Measurements from ENCODE around the gene XYLT1.
"Not testable (repeated sequence)": the region's sequence is repeated elsewhere in the genome, so short reads cannot be mapped to it uniquely, and the experiment has no call there.

XYLT1 gene

GRCh38 chr16:17343728-17344127 is 127.0 kb downstream of the XYLT1 start:
- H3K4me1 ChIP-seq (ENCODE audit: control insufficient read depth, insufficient read depth, low read length) = no peaks in the 10 kb centered on the region
- H3K9ac ChIP-seq (ENCODE audit: low read depth, low read length) = no peak overlapping the region
- H3K9me3 ChIP-seq (ENCODE audit: control insufficient read depth, insufficient read depth, low read length) = no peaks in the 10 kb centered on the region
- H3K4me3 ChIP-seq (ENCODE audit: low read depth, low read length) = no peak overlapping the region
- no peaks in the 10 kb centered on the region for H3K27me3 ChIP-seq (ENCODE audit: control insufficient read depth, insufficient read depth, low read length)
- no peaks in the 10 kb centered on the region for H3K36me3 ChIP-seq (ENCODE audit: control insufficient read depth, insufficient read depth, low read length)

GRCh38 chr16:17343028-17343427 is 127.7 kb downstream of the XYLT1 start:
- H3K9ac ChIP-seq (ENCODE audit: low read depth, low read length) = no peak overlapping the region
- H3K4me3 ChIP-seq (ENCODE audit: low read depth, low read length) = no peak overlapping the region
- H3K9me3 ChIP-seq (ENCODE audit: control insufficient read depth, insufficient read depth, low read length) = no peaks in the 10 kb centered on the region
- no peaks in the 10 kb centered on the region for H3K4me1 ChIP-seq (ENCODE audit: control insufficient read depth, insufficient read depth, low read length)
- no peaks in the 10 kb centered on the region for H3K36me3 ChIP-seq (ENCODE audit: control insufficient read depth, insufficient read depth, low read length)
- no peaks in the 10 kb centered on the region for H3K27me3 ChIP-seq (ENCODE audit: control insufficient read depth, insufficient read depth, low read length)

- Histone ChIP-seq H3K4me1 (ENCODE audit: control insufficient read depth, insufficient read depth, low read length) (no peaks in the 10 kb centered on the region), H3K36me3 (ENCODE audit: control insufficient read depth, insufficient read depth, low read length) (no peaks in the 10 kb centered on the region), H3K4me3 (ENCODE audit: low read depth, low read length) (no peak overlapping the region), H3K27me3 (ENCODE audit: control insufficient read depth, insufficient read depth, low read length) (no peaks in the 10 kb centered on the region), H3K9ac (ENCODE audit: low read depth, low read length) (no peak overlapping the region), H3K9me3 (ENCODE audit: control insufficient read depth, insufficient read depth, low read length) (no peaks in the 10 kb centered on the region)
These were observed 128.7 kb downstream of the XYLT1 start for GRCh38 chr16:17342031-17342430.

GRCh38 chr16:17340804-17341203 is 130.0 kb downstream of the XYLT1 start:
- no peaks in the 10 kb centered on the region for H3K9me3 ChIP-seq (ENCODE audit: control insufficient read depth, insufficient read depth, low read length)
- H3K27me3 ChIP-seq (ENCODE audit: control insufficient read depth, insufficient read depth, low read length) = no peaks in the 10 kb centered on the region

DNA sequence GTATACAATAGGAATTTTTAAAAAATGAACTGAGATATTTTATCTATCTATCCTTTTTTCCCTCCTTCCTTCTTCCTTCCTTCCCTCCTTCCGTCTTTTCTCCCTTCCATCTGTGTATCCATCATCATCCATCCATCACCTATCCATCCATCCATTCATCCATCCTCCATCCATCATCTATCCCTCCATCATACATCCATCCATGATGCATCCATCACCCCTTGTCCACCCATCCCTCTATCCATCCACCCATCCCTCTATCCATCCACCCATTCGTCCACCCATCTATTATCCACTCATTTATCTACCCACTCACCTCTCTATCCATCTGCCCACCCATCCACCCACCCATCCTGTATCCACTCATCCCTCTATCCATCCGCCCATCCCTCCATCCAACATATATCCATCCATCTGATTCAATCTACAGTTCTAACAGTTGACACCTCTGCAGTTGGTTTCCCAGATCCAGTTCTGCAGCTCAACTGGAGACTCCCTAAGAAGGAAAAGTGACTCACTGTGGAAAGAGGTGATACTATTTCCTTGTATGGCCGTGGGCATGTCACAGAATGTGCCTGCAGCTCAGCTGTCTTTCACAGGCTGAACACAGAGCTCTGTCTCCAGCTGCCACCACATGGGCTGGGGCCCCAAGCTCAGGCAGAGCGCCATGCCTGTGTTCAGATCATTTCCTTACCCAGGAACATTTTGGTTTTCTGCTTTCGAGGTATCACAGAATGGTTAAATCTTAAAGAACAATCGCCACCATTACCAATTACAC is 130.8 kb downstream of the XYLT1 start:
- H3K4me1 ChIP-seq (ENCODE audit: control insufficient read depth, insufficient read depth, low read length) = no peaks in the 10 kb centered on the region
- no peaks in the 10 kb centered on the region for H3K27me3 ChIP-seq (ENCODE audit: control insufficient read depth, insufficient read depth, low read length)

More at GRCh38 chr16:17340804-17341203, 130.0 kb downstream of the XYLT1 start:
- no peak overlapping the region for H3K9ac ChIP-seq (ENCODE audit: low read depth, low read length)
- no peak overlapping the region for H3K4me3 ChIP-seq (ENCODE audit: low read depth, low read length)
- no peaks in the 10 kb centered on the region for H3K36me3 ChIP-seq (ENCODE audit: control insufficient read depth, insufficient read depth, low read length)
- H3K4me1 ChIP-seq (ENCODE audit: control insufficient read depth, insufficient read depth, low read length) = no peaks in the 10 kb centered on the region

DNA sequence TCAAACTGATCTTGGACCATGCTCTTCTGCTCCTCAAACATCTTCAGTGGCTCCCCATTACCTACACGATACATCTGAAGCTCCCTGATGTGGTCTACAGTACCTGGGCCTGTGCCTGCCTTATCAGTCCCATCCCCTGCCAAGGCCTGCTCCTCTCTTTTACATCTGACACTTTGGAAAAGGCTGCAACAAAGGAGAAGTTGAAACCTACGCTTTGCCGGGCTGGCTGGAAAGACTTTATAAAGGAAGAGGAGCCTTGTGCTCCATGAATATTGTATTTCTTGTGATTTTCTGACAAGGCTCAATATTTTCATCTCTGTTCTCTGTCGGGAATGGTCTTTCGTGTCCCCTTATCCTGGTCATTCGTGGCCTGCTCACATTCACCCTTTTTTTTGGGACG is 132.5 kb downstream of the XYLT1 start:
- Histone ChIP-seq H3K27me3 (ENCODE audit: control insufficient read depth, insufficient read depth, low read length) (no peaks in the 10 kb centered on the region), H3K9ac (ENCODE audit: low read depth, low read length) (no peak overlapping the region), H3K36me3 (ENCODE audit: control insufficient read depth, insufficient read depth, low read length) (no peaks in the 10 kb centered on the region), H3K4me1 (ENCODE audit: control insufficient read depth, insufficient read depth, low read length) (no peaks in the 10 kb centered on the region), H3K9me3 (ENCODE audit: control insufficient read depth, insufficient read depth, low read length) (no peaks in the 10 kb centered on the region), H3K4me3 (ENCODE audit: low read depth, low read length) (no peak overlapping the region)

More for the DNA sequence above, 130.8 kb downstream of the XYLT1 start:
- no peak overlapping the region for H3K9ac ChIP-seq (ENCODE audit: low read depth, low read length)
- no peaks in the 10 kb centered on the region for H3K36me3 ChIP-seq (ENCODE audit: control insufficient read depth, insufficient read depth, low read length)
- no peaks in the 10 kb centered on the region for H3K9me3 ChIP-seq (ENCODE audit: control insufficient read depth, insufficient read depth, low read length)
- H3K4me3 ChIP-seq (ENCODE audit: low read depth, low read length) = no peak overlapping the region

DNA sequence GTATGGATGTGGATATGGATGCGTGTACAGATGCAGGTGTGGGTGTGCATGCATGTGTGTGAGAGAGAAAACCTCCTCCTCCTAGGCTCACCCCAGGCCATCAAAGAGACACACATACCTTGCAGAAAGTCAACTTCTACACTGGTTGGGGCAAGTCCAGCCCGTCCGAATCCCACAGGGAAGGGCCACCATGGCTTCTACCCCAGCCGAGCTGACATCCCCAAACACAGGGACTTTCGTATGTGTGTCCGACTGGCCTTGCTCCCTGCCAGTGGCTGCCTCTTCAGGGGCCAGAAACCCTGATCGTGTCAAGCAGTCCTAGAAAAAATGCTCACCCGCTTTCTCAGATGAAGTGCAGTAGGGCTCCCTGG is 134.2 kb downstream of the XYLT1 start:
- no peak overlapping the region for H3K4me3 ChIP-seq (ENCODE audit: low read depth, low read length)
- H3K27me3 ChIP-seq (ENCODE audit: control insufficient read depth, insufficient read depth, low read length) = no peaks in the 10 kb centered on the region
- no peaks in the 10 kb centered on the region for H3K4me1 ChIP-seq (ENCODE audit: control insufficient read depth, insufficient read depth, low read length)
- H3K36me3 ChIP-seq (ENCODE audit: control insufficient read depth, insufficient read depth, low read length) = no peaks in the 10 kb centered on the region
- no peak overlapping the region for H3K9ac ChIP-seq (ENCODE audit: low read depth, low read length)
- no peaks in the 10 kb centered on the region for H3K9me3 ChIP-seq (ENCODE audit: control insufficient read depth, insufficient read depth, low read length)

DNA sequence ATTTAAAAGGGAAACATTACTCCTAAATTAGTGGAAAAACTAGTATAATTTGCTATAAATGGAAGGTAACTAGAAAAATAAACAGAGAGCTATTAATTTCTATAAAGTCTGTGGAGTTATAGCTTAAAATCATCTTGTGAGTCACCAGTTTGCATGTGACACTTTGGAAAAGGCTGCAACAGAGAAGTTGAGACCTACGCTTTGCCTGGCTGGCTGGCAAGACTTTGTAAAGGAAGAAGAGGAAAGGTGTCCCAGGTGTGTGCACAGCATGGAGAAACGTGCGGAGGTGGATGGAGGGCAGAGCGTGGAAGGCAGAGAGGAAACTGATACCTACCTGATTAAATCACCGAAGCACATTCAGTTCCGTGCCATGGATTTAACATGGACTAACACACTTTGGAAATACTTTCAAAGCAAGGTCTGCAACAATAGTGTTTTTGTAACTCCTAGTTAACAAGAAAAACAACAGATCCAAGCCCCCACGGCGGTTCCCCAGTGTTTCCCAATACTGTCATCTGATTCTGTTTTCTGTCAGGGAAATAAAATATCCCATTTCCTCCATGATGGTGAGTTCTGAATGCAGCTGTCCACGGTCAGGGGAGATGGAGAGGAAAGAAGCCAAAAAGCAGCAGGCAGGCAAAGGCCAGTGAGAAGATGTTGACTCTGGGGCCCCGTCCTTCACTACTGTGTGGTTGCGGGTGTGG is 134.8 kb downstream of the XYLT1 start:
- Histone ChIP-seq H3K4me3 (ENCODE audit: low read depth, low read length) (no peak overlapping the region), H3K36me3 (ENCODE audit: control insufficient read depth, insufficient read depth, low read length) (no peaks in the 10 kb centered on the region), H3K4me1 (ENCODE audit: control insufficient read depth, insufficient read depth, low read length) (no peaks in the 10 kb centered on the region), H3K9me3 (ENCODE audit: control insufficient read depth, insufficient read depth, low read length) (no peaks in the 10 kb centered on the region), H3K9ac (ENCODE audit: low read depth, low read length) (no peak overlapping the region), H3K27me3 (ENCODE audit: control insufficient read depth, insufficient read depth, low read length) (no peaks in the 10 kb centered on the region)

DNA sequence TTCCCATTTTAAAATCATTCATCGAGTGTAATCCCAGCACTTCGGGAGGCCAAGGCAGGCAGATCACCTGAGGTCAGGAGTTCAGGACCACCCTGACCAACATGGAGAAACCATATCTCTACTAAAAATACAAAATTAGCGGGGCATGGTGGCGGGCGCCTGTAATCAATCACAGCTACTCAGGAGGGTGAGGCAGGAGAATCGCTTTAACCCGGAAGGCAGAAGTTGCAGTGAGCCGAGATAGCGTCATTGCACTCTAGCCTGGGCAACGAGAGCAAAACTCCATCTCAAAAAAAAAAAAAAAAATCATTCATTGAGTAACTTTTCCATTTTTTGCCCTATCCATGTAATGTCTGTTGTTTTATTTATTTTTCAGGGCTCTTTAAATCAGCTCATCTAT is 135.4 kb downstream of the XYLT1 start:
- H3K27me3 ChIP-seq (ENCODE audit: control insufficient read depth, insufficient read depth, low read length); H3K4me3 ChIP-seq (ENCODE audit: low read depth, low read length); H3K4me1 ChIP-seq (ENCODE audit: control insufficient read depth, insufficient read depth, low read length); H3K9me3 ChIP-seq (ENCODE audit: control insufficient read depth, insufficient read depth, low read length); H3K36me3 ChIP-seq (ENCODE audit: control insufficient read depth, insufficient read depth, low read length); H3K9ac ChIP-seq (ENCODE audit: low read depth, low read length): not testable (repeated sequence)

- Histone ChIP-seq H3K4me1 (ENCODE audit: control insufficient read depth, insufficient read depth, low read length) (no peaks in the 10 kb centered on the region), H3K27me3 (ENCODE audit: control insufficient read depth, insufficient read depth, low read length) (no peaks in the 10 kb centered on the region), H3K4me3 (ENCODE audit: low read depth, low read length) (no peak overlapping the region), H3K36me3 (ENCODE audit: control insufficient read depth, insufficient read depth, low read length) (no peaks in the 10 kb centered on the region), H3K9me3 (ENCODE audit: control insufficient read depth, insufficient read depth, low read length) (no peaks in the 10 kb centered on the region), H3K9ac (ENCODE audit: low read depth, low read length) (no peak overlapping the region)
These were observed 136.7 kb downstream of the XYLT1 start for GRCh38 chr16:17334096-17334495.

DNA sequence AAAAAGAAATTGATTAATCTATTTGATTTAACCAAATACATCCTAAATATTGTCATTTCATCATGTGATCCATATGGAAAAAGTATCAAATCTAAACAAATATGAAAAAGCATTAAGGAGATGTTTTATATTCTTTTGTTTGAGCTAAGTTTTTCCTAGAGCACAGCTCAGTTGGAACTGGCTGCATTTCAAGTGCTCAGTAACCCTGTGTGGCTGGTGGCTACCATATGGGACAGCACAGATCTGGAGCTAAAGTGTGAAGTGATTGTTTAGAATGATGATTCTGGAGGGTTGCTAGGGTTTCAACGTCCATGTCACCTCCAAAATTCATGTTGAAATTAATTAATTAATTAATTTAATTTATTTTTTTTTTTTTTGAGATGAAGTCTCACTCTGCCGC is 137.5 kb downstream of the XYLT1 start:
- no peaks in the 10 kb centered on the region for H3K27me3 ChIP-seq (ENCODE audit: control insufficient read depth, insufficient read depth, low read length)

DNA sequence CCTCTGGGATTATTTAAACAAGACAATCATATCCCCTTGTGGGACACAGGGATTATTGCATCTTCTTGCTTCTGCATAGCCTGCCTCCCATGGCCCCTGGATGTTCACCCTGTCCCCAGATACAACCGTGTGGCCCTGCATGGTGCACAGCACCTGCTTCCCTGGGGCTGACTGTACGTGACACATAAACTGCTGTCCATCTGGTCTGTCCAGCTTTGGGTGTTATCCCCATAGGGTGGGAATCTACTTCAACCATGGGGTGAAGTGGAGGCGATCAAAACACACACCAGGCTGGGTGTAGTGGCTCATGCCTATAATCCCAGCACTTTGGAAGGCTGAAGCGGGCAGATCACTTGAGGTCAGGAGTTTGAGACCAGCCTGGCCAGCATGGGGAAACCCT is 138.8 kb downstream of the XYLT1 start:
- Histone ChIP-seq H3K9me3 (ENCODE audit: control insufficient read depth, insufficient read depth, low read length) (no peaks in the 10 kb centered on the region), H3K36me3 (ENCODE audit: control insufficient read depth, insufficient read depth, low read length) (no peaks in the 10 kb centered on the region), H3K4me1 (ENCODE audit: control insufficient read depth, insufficient read depth, low read length) (no peaks in the 10 kb centered on the region), H3K27me3 (ENCODE audit: control insufficient read depth, insufficient read depth, low read length) (no peaks in the 10 kb centered on the region), H3K9ac (ENCODE audit: low read depth, low read length) (no peak overlapping the region), H3K4me3 (ENCODE audit: low read depth, low read length) (no peak overlapping the region)

More for the DNA sequence above, 137.5 kb downstream of the XYLT1 start:
- Histone ChIP-seq H3K9ac (ENCODE audit: low read depth, low read length) (no peak overlapping the region), H3K4me3 (ENCODE audit: low read depth, low read length) (no peak overlapping the region), H3K4me1 (ENCODE audit: control insufficient read depth, insufficient read depth, low read length) (no peaks in the 10 kb centered on the region), H3K9me3 (ENCODE audit: control insufficient read depth, insufficient read depth, low read length) (no peaks in the 10 kb centered on the region), H3K36me3 (ENCODE audit: control insufficient read depth, insufficient read depth, low read length) (no peaks in the 10 kb centered on the region)

Data from iPS-15b (cell line).